ENCODE results near the gene NRP2.

- TF ChIP-seq CTCF (IDR thresholded peaks at IDR 0.05) (no peak), POLR2A (IDR thresholded peaks at IDR 0.05) (no peak)
Observed at GRCh38 chr2:205749078-205749477, 66.8 kb downstream of the NRP2 start.
